H1 (cell line): Measurements from ENCODE around the gene TMEM266. TPM values are rescaled to one million over a fixed set of nuclear protein-coding genes. Genes with fewer than 3 reads are reported as not detected.

Source experiments
- ATF2 ChIP-seq: IDR thresholded peaks from 2 replicates; pipeline ENCODE4 v1.6.1; 2012; ENCODE audit warnings: low read length, inconsistent platforms
- CHD7 ChIP-seq: fragments of 300-600 bp; sonication (generic); IDR thresholded peaks from 2 replicates; pipeline ENCODE4 v1.7.1; 2012; ENCODE audit warnings: low read length, moderate library complexity, mild to moderate bottlenecking, inconsistent platforms; ENCODE audit not compliant: insufficient replicate concordance
- EZH2 ChIP-seq: fragments of 200-600 bp; sonication (generic); IDR thresholded peaks from 2 replicates; pipeline ENCODE4 v1.7.1; 2012; ENCODE audit warnings: low read depth, mild to moderate bottlenecking, moderate library complexity, low read length, inconsistent platforms; ENCODE audit not compliant: severe bottlenecking
- SIN3A ChIP-seq, 2 experiments: IDR thresholded peaks in 1 of 2; conservative IDR thresholded peaks in 1 of 2; 2 replicates each; pipeline ENCODE4 v1.6.1; 2011 to 2012; ENCODE audit warnings: low read length in 2 of 2, improper control_type of control experiment in 1 of 2, low read depth in 1 of 2, mild to moderate bottlenecking in 1 of 2
- TCF12 ChIP-seq: IDR thresholded peaks from 2 replicates; pipeline ENCODE4 v1.6.1; 2011; ENCODE audit warnings: low read depth, mild to moderate bottlenecking, low read length
- polyA plus RNA-seq, 7 experiments: library from polyadenylated mRNA; depleted of rRNA in 3 of 7; stranded (reverse) in 5 of 7; unstranded in 2 of 7; fragments of >200 nt in 5 of 7; fragments of 200-250 nt in 2 of 7; gene quantifications; 1 replicate in 5 of 7; 2 replicates in 1 of 7; 4 replicates in 1 of 7; pipeline versions ENCODE4 v1.2.1 to v1.2.3, GENCODE V29; 2011 to 2013; ENCODE audit warnings: missing spikeins in 2 of 7, mixed read lengths in 2 of 7
- total RNA-seq: library from RNA; stranded (reverse); fragmentation: NEBNext Ultra II Directional; extraction: Animal tissue kit (Norgen Biotek cat#: 25700); gene quantifications from 2 replicates; pipeline ENCODE4 v1.2.1, GENCODE V29; 2021

The TMEM266 gene
- total and polyA plus RNA-seq, 2 of the 8 experiments (the other 6 are each of a cell fraction or from before 2014, with no cell fraction given) = 2.6 TPM

- TF ChIP-seq EZH2 (no peak), TCF12 (no peak), SIN3A (conservative IDR thresholded peaks at IDR 0.05 in 1 of 2, IDR thresholded peaks at IDR 0.05 in 1 of 2; ENCODE audit: low read depth in 1 of 2, low read length in 2 of 2) (no peak), ATF2 (no peak), CHD7 (no peak)
- TF ChIP-seq, all 59 proteins: peak for 0
Measured at GRCh38 chr15:76173317-76173834, 113.6 kb downstream of the TMEM266 start (continued).
